ENCODE data around the gene PSMD10. TPM values are rescaled to one million over a fixed set of nuclear protein-coding genes. Genes with fewer than 3 reads are reported as not detected.

The PSMD10 gene, protein sequence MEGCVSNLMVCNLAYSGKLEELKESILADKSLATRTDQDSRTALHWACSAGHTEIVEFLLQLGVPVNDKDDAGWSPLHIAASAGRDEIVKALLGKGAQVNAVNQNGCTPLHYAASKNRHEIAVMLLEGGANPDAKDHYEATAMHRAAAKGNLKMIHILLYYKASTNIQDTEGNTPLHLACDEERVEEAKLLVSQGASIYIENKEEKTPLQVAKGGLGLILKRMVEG
- total RNA-seq: 10 to 100 TPM; 82.4 to 88.4 TPM
- 10 to 100 TPM; 87.3 to 94.5 TPM for polyA plus RNA-seq (ENCODE audit: insufficient read length in 2 of 2)
- long read RNA-seq, donor 1, transcript PSMD10-204 (5 exons, 768 nt): minor isoform, 10 of 86 reads
- long read RNA-seq, donor 1, transcript PSMD10-201 (5 exons, 1,546 nt): major isoform, 74 of 86 reads
- long read RNA-seq, donor 1, partial matches to known transcripts: 0 of 86 reads
- long read RNA-seq, donor 1, other reads (novel, unspliced or antisense): 0 of 86 reads
- long read RNA-seq, donor 2, transcript PSMD10-201 (5 exons, 1,546 nt): major isoform, 22 of 33 reads
- long read RNA-seq, donor 2, partial matches to known transcripts: 7 of 33 reads
- long read RNA-seq, donor 2, other reads (novel, unspliced or antisense): 0 of 33 reads
- long read RNA-seq, donor 3, transcript PSMD10-201 (5 exons, 1,546 nt): major isoform, 27 of 34 reads
- long read RNA-seq, donor 3, transcript PSMD10-204 (5 exons, 768 nt): minor isoform, 7 of 34 reads
- long read RNA-seq, donor 3, partial matches to known transcripts: 0 of 34 reads
- long read RNA-seq, donor 3, other reads (novel, unspliced or antisense): 0 of 34 reads
- long read RNA-seq, donor 4, transcript PSMD10-201 (5 exons, 1,546 nt): major isoform, 64 of 72 reads
- long read RNA-seq, donor 4, transcript PSMD10-204 (5 exons, 768 nt): minor isoform, 8 of 72 reads
- long read RNA-seq, donor 4, partial matches to known transcripts: 0 of 72 reads
- long read RNA-seq, donor 4, other reads (novel, unspliced or antisense): 0 of 72 reads

DNA sequence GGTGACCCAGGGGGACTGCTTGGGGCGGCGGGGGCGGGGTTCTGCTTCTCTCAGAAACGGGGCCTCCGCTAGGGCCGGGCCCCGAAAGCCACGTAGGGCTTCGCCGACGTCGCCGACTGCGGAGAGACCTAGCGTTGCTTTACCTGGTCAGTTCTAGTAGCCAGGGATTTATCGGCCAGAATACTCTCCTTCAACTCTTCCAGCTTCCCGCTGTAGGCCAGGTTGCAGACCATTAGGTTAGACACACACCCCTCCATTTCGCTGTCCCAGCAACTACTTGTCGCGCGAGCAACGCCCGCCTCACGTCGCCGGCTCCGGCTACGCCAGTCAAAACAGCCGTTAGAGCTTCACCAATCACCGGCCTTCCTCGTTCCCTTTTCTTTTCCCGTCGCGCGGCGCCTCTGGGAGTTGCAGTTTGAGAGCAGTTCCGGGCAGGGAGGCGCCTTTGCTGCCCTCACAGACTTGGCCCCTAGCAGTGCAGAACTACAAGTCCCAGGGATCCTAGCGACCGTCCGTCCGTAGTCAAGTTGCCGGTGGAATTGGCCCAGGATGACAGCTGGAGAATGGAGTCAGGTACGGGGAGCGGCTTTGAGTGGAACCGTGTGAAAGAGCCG, at the start of gene PSMD10, which contains the start of gene ATG4A:
Gene PSMD10, minus strand, starts transcription at position 279 of the 614 bp plus-strand sequence. Its CDS starts 22 bp downstream, at position 257.
Gene ATG4A, plus strand, starts transcription at position 515 of the 614 bp plus-strand sequence. Its CDS starts 49 bp downstream, at position 564.
- peak; percentile 74 to 98 (median 86) for DNase-seq (ENCODE audit: low read depth in 4 of 6, low spot score in 6 of 6)
- H3K4me3 ChIP-seq (ENCODE audit: low read depth, low read length): peak within 1 kb of the TSS; percentile 66
- H3K36me3 ChIP-seq (ENCODE audit: control insufficient read depth, insufficient read depth, low read length): peaks cover 4% of the 10 kb centered on the region
- H3K9me3 ChIP-seq (ENCODE audit: control insufficient read depth, insufficient read depth, low read length): no peaks in the 10 kb centered on the region
- H3K27me3 ChIP-seq (ENCODE audit: control insufficient read depth, insufficient read depth, low read length): peaks cover 2% of the 10 kb centered on the region
- WGBS (ENCODE audit: insufficient coverage): 23% methylated on average over 47 of the region's 47 CpGs
- H3K4me1 ChIP-seq (ENCODE audit: control insufficient read depth, insufficient read depth, low read length): peaks cover 4% of the 10 kb centered on the region
- peak within 1 kb of the TSS; percentile 90 for H3K27ac ChIP-seq (ENCODE audit: low read depth, low read length)

DNA sequence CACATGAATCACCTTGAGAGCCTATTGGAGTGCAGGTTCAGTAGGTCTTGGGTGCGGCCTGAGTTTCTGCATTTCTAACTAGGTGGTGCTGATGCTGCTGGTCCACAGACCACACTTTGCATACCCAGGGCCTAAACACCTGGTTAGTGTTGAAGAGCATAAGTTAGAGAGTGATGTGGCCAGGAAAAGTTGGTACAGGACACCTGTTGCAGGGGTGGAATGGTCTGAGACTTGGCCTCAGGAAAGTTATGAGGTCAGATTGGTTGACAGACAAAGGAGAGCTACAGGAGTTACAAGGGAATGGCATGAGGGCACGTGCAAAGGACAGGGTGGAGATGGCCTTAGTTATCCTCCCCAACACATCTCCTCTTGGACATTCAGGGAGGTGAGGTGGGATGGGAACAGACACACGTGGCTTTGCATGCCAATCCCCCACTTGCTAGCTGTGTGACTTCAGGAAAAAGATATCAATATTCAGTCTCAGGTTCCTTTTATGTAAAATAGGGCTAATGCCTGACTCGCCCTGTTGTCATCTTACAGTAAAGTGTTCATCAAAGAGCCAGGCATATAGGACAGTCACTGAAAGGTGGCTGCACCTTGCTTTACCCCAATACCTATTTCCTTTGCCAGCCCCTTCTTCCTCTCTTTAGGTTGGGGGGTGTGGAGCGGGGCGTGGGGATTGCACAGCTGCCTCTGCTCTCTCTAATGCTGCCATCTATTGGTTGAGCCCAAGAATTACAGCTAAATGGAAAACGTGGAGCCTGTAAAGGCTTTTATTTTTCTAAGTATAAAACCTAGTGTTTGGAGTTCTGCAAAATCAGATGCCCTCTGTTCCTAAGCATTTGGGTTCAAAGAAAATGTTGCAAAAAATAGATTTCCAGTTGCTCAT, 47.7 kb upstream of the PSMD10 start:
- Histone ChIP-seq H3K4me1 (ENCODE audit: control insufficient read depth, insufficient read depth, low read length) (no peaks in the 10 kb centered on the region), H3K36me3 (ENCODE audit: control insufficient read depth, insufficient read depth, low read length) (no peaks in the 10 kb centered on the region), H3K4me3 (ENCODE audit: low read depth, low read length) (no peak overlapping the region), H3K27me3 (ENCODE audit: control insufficient read depth, insufficient read depth, low read length) (peaks cover 3% of the 10 kb centered on the region), H3K27ac (ENCODE audit: low read depth, low read length) (no peak overlapping the region), H3K9me3 (ENCODE audit: control insufficient read depth, insufficient read depth, low read length) (no peaks in the 10 kb centered on the region)
- no peak for DNase-seq (ENCODE audit: low read depth in 4 of 6, low spot score in 6 of 6)
- WGBS (ENCODE audit: insufficient coverage): 80% methylated on average over 2 of the region's 7 CpGs

DNA sequence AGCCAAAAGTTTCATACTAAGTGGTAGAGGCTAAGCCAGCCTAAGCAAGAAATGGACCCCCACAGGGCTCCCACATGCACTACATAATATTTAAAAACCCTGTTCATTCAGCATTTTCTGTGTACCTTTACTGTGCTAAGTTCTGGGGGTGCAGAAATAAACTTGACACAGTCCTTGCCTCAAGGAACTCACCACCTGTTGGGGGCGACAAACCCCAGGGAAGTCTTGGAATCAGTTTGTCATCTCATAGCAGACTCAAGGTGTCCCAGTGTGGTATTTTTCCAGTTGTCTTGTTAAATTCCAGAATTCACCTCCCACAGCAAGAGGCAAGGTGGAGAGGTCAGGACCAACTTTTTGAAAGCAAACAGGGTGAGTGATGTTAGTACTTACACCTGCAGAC, 43.4 kb upstream of the PSMD10 start:
- no peaks in the 10 kb centered on the region for H3K36me3 ChIP-seq (ENCODE audit: control insufficient read depth, insufficient read depth, low read length)
- no peak overlapping the region for H3K4me3 ChIP-seq (ENCODE audit: low read depth, low read length)
- no peak overlapping the region for H3K27ac ChIP-seq (ENCODE audit: low read depth, low read length)
- H3K4me1 ChIP-seq (ENCODE audit: control insufficient read depth, insufficient read depth, low read length): no peaks in the 10 kb centered on the region
- peaks cover 3% of the 10 kb centered on the region for H3K27me3 ChIP-seq (ENCODE audit: control insufficient read depth, insufficient read depth, low read length)
- no peak for DNase-seq (ENCODE audit: low read depth in 4 of 6, low spot score in 6 of 6)
- WGBS (ENCODE audit: insufficient coverage): 60% methylated on average over 1 of the region's 1 CpG
- no peaks in the 10 kb centered on the region for H3K9me3 ChIP-seq (ENCODE audit: control insufficient read depth, insufficient read depth, low read length)

DNA sequence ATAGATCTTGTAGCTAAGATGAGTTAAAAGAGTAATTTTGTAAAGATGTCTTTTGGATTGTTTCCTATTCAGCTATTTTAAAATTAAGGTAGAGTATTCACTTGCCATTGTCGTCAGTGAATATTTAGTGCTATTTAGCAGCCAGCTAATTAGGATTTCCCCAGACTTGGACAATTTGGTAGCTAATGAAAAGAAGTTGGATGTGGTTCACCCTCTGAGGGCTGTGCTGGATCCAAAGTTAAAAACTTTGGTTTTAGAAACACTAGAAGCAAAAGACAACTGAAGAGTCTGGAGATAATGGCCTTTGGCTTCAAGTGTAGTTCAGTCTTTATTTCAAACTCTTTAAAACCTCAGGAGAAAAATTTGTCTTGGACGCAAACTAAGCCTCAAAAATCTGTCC, 41.5 kb upstream of the PSMD10 start:
- Histone ChIP-seq H3K27ac (ENCODE audit: low read depth, low read length) (no peak overlapping the region), H3K36me3 (ENCODE audit: control insufficient read depth, insufficient read depth, low read length) (no peaks in the 10 kb centered on the region), H3K9me3 (ENCODE audit: control insufficient read depth, insufficient read depth, low read length) (no peaks in the 10 kb centered on the region), H3K4me1 (ENCODE audit: control insufficient read depth, insufficient read depth, low read length) (no peaks in the 10 kb centered on the region), H3K4me3 (ENCODE audit: low read depth, low read length) (no peak overlapping the region), H3K27me3 (ENCODE audit: control insufficient read depth, insufficient read depth, low read length) (no peaks in the 10 kb centered on the region)
- no CpG with 5 or more reads among the region's 2 CpGs for WGBS (ENCODE audit: insufficient coverage)
- peak in 1 of 6 donors; percentile 14 for DNase-seq (ENCODE audit: low read depth in 4 of 6, low spot score in 6 of 6)

DNA sequence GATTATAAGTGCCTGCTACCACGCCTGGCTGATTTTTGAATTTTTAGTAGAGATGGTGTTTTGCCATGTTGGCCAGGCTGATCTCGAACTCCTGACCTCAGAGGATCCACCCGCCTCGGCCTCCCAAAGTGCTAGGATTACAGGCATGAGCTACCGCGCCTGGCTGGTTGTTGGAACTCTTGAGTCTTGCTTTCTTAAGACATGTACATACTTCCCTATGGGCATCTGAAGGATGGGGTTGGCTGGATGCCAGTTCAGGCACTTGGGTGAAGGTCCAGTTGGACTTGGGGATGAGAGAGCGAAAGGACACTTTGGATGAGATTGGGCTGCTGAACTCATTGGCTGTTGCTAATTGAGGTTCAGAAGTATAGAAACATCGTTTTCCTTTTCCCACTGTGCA, 40.7 kb upstream of the PSMD10 start:
- Histone ChIP-seq H3K27ac (ENCODE audit: low read depth, low read length) (no peak overlapping the region), H3K4me3 (ENCODE audit: low read depth, low read length) (no peak overlapping the region), H3K27me3 (ENCODE audit: control insufficient read depth, insufficient read depth, low read length) (no peaks in the 10 kb centered on the region), H3K9me3 (ENCODE audit: control insufficient read depth, insufficient read depth, low read length) (no peaks in the 10 kb centered on the region), H3K4me1 (ENCODE audit: control insufficient read depth, insufficient read depth, low read length) (no peaks in the 10 kb centered on the region), H3K36me3 (ENCODE audit: control insufficient read depth, insufficient read depth, low read length) (no peaks in the 10 kb centered on the region)
- WGBS (ENCODE audit: insufficient coverage): 97% methylated on average over 5 of the region's 8 CpGs
- DNase-seq (ENCODE audit: low read depth in 4 of 6, low spot score in 6 of 6): no peak

DNA sequence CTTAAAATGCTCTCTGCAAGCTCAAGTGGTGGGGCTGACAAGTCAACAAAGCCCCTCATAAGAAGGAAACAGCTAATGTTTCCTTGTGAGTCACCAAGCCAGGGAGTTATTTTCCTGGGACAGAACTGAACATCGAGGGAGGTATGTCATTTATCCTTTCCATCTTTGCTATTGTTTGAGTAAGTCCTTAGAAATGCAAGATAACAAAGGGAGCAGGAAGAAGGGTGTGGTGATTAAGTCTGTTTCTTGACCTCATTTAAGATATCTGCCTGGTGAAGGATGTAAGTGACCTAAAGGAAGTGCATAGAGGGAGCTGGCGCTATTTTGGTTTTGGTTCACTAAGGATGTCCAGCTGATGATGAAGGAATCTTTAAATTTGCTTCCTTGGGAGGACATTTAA, 40.1 kb upstream of the PSMD10 start:
- no peaks in the 10 kb centered on the region for H3K4me1 ChIP-seq (ENCODE audit: control insufficient read depth, insufficient read depth, low read length)
- no peak for DNase-seq (ENCODE audit: low read depth in 4 of 6, low spot score in 6 of 6)
- H3K4me3 ChIP-seq (ENCODE audit: low read depth, low read length): no peak overlapping the region
- H3K36me3 ChIP-seq (ENCODE audit: control insufficient read depth, insufficient read depth, low read length): no peaks in the 10 kb centered on the region
- H3K27me3 ChIP-seq (ENCODE audit: control insufficient read depth, insufficient read depth, low read length): no peaks in the 10 kb centered on the region
- H3K9me3 ChIP-seq (ENCODE audit: control insufficient read depth, insufficient read depth, low read length): no peaks in the 10 kb centered on the region
- 63% methylated on average over 2 of the region's 2 CpGs for WGBS (ENCODE audit: insufficient coverage)
- H3K27ac ChIP-seq (ENCODE audit: low read depth, low read length): no peak overlapping the region

DNA sequence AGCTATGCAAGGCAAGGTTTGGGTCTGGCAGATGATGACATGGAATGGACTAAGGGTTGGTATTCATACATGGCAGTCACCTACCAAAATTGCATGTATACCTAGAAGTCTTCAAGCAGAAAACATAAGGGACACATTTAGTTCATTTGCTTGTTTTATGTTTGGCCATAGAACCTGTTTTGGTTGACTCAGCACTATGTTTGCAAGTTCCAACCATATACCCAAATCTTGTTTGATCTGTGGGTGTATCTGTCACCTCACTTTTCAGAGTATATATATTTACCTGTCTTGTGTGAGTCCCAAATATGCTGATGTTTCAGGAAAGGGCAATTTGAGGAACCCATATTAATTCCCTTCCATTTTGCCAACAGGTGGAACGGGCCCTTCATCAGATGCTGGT, 39.5 kb upstream of the PSMD10 start:
- Histone ChIP-seq H3K4me3 (ENCODE audit: low read depth, low read length) (no peak overlapping the region), H3K9me3 (ENCODE audit: control insufficient read depth, insufficient read depth, low read length) (no peaks in the 10 kb centered on the region), H3K27ac (ENCODE audit: low read depth, low read length) (no peak overlapping the region), H3K36me3 (ENCODE audit: control insufficient read depth, insufficient read depth, low read length) (no peaks in the 10 kb centered on the region), H3K4me1 (ENCODE audit: control insufficient read depth, insufficient read depth, low read length) (no peaks in the 10 kb centered on the region), H3K27me3 (ENCODE audit: control insufficient read depth, insufficient read depth, low read length) (no peaks in the 10 kb centered on the region)
- DNase-seq (ENCODE audit: low read depth in 4 of 6, low spot score in 6 of 6): no peak
- WGBS (ENCODE audit: insufficient coverage): 43% methylated on average over 1 of the region's 1 CpG

DNA sequence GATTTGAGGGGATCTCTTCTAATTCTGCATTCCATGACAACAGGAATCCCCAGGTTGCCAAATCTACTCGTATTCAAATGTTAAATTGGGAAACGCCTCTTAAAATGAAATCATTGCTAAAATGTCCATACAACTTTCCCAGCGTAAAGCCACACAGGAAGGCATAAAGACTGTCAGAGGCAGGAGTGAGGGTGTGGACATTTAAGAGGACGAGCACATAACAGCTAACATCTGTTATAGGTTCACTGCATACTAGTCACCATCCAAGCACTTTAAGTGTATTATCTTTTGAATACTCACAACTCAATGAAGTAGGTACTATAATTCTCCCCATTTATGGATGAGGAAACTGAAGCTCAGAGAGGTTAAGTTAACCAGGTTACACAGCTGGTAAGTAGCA, 35.8 kb upstream of the PSMD10 start:
- no peak overlapping the region for H3K27ac ChIP-seq (ENCODE audit: low read depth, low read length)
- no peak for DNase-seq (ENCODE audit: low read depth in 4 of 6, low spot score in 6 of 6)

More for the DNA sequence above, 35.8 kb upstream of the PSMD10 start:
- H3K36me3 ChIP-seq (ENCODE audit: control insufficient read depth, insufficient read depth, low read length): no peaks in the 10 kb centered on the region
- WGBS (ENCODE audit: insufficient coverage): no CpG with 5 or more reads among the region's 4 CpGs
- H3K9me3 ChIP-seq (ENCODE audit: control insufficient read depth, insufficient read depth, low read length): no peaks in the 10 kb centered on the region
- peaks cover 3% of the 10 kb centered on the region for H3K27me3 ChIP-seq (ENCODE audit: control insufficient read depth, insufficient read depth, low read length)
- no peak overlapping the region for H3K4me3 ChIP-seq (ENCODE audit: low read depth, low read length)
- no peaks in the 10 kb centered on the region for H3K4me1 ChIP-seq (ENCODE audit: control insufficient read depth, insufficient read depth, low read length)
